Measurements from ENCODE around the gene L1CAM. TPM values are rescaled to one million over a fixed set of nuclear protein-coding genes. Genes with fewer than 3 reads are reported as not detected.

The L1CAM gene
- total and polyA plus RNA-seq, 2 experiments from 2014 or later, result 0.33 to 0.69 TPM

- DNase-seq (ENCODE audit: low spot score), result no peak
- Histone ChIP-seq H3K9me2 (replicated peaks; ENCODE audit: insufficient read depth) (no peaks in the 10 kb centered on the region), H4K20me1 (ENCODE audit: insufficient read depth, poor library complexity, severe bottlenecking) (no peaks in the 10 kb centered on the region), H3K4me3 (no peak overlapping the region), H3K79me2 (no peaks in the 10 kb centered on the region), H3K27ac (no peak overlapping the region), H3K36me3 (replicated peaks; ENCODE audit: insufficient read depth, low read depth) (no peaks in the 10 kb centered on the region), H3K4me1 (ENCODE audit: insufficient read depth) (no peaks in the 10 kb centered on the region), H3K4me2 (no peak overlapping the region), H3K27me3 (no peaks in the 10 kb centered on the region), H2AFZ (no peak overlapping the region), H3K9me3 (ENCODE audit: low read depth) (no peaks in the 10 kb centered on the region)
- no peak for TF ChIP-seq EZH2phosphoT487 (IDR thresholded peaks at IDR 0.05; ENCODE audit: low read depth, severe bottlenecking, unreplicated experiment)
- WGBS (ENCODE audit: low lambda C conversion rate, missing lambda C conversion rate), result 92% methylated on average over 21 of the region's 22 CpGs
Measured at GRCh38 chrX:153910446-153910845, 24.5 kb upstream of the L1CAM start.

GRCh38 chrX:153909980-153910360, 24.0 kb upstream of the L1CAM start:
- Histone ChIP-seq H2AFZ (no peak overlapping the region), H3K79me2 (no peaks in the 10 kb centered on the region), H3K36me3 (replicated peaks; ENCODE audit: insufficient read depth, low read depth) (no peaks in the 10 kb centered on the region), H4K20me1 (ENCODE audit: insufficient read depth, poor library complexity, severe bottlenecking) (no peaks in the 10 kb centered on the region), H3K27ac (no peak overlapping the region), H3K4me3 (no peak overlapping the region), H3K4me1 (ENCODE audit: insufficient read depth) (no peaks in the 10 kb centered on the region), H3K4me2 (no peak overlapping the region), H3K27me3 (no peaks in the 10 kb centered on the region), H3K9me3 (ENCODE audit: low read depth) (no peaks in the 10 kb centered on the region), H3K9me2 (replicated peaks; ENCODE audit: insufficient read depth) (no peaks in the 10 kb centered on the region)
- DNase-seq (ENCODE audit: low spot score), result no peak
- TF ChIP-seq CTCF (IDR thresholded peaks at IDR 0.05; ENCODE audit: poor library complexity) (no peak), EZH2 (IDR thresholded peaks at IDR 0.05; ENCODE audit: borderline replicate concordance) (no peak), EZH2phosphoT487 (IDR thresholded peaks at IDR 0.05; ENCODE audit: low read depth, severe bottlenecking, unreplicated experiment) (no peak)
- WGBS (ENCODE audit: low lambda C conversion rate, missing lambda C conversion rate), result 92% methylated on average over 21 of the region's 25 CpGs

GRCh38 chrX:153909024-153909979, 23.3 kb upstream of the L1CAM start:
- no peak overlapping the region for H2AFZ ChIP-seq
- no peaks in the 10 kb centered on the region for H3K4me1 ChIP-seq (ENCODE audit: insufficient read depth)
- TF ChIP-seq EZH2phosphoT487 (IDR thresholded peaks at IDR 0.05; ENCODE audit: low read depth, severe bottlenecking, unreplicated experiment) (no peak), CTCF (IDR thresholded peaks at IDR 0.05; ENCODE audit: poor library complexity) (no peak), EZH2 (IDR thresholded peaks at IDR 0.05; ENCODE audit: borderline replicate concordance) (no peak)
- no peaks in the 10 kb centered on the region for H4K20me1 ChIP-seq (ENCODE audit: insufficient read depth, poor library complexity, severe bottlenecking)
- no peaks in the 10 kb centered on the region for H3K36me3 ChIP-seq (replicated peaks; ENCODE audit: insufficient read depth, low read depth)
- no peak overlapping the region for H3K4me3 ChIP-seq
- H3K9me2 ChIP-seq (replicated peaks; ENCODE audit: insufficient read depth), result no peaks in the 10 kb centered on the region
- no peak for DNase-seq (ENCODE audit: low spot score)
- H3K4me2 ChIP-seq, result no peak overlapping the region
- 82% methylated on average over 24 of the region's 37 CpGs for WGBS (ENCODE audit: low lambda C conversion rate, missing lambda C conversion rate)
- H3K79me2 ChIP-seq, result no peaks in the 10 kb centered on the region
- H3K27me3 ChIP-seq, result no peaks in the 10 kb centered on the region
- H3K27ac ChIP-seq, result no peak overlapping the region
- H3K9me3 ChIP-seq (ENCODE audit: low read depth), result no peaks in the 10 kb centered on the region

GRCh38 chrX:153908219-153908860, 22.4 kb upstream of the L1CAM start:
- H3K4me3 ChIP-seq, result no peak overlapping the region

More at GRCh38 chrX:153908219-153908860, 22.4 kb upstream of the L1CAM start:
- no peaks in the 10 kb centered on the region for H3K9me3 ChIP-seq (ENCODE audit: low read depth)
- no peaks in the 10 kb centered on the region for H3K36me3 ChIP-seq (replicated peaks; ENCODE audit: insufficient read depth, low read depth)
- no peaks in the 10 kb centered on the region for H3K9me2 ChIP-seq (replicated peaks; ENCODE audit: insufficient read depth)
- no peaks in the 10 kb centered on the region for H3K4me1 ChIP-seq (ENCODE audit: insufficient read depth)
- TF ChIP-seq EZH2 (IDR thresholded peaks at IDR 0.05; ENCODE audit: borderline replicate concordance) (no peak), EZH2phosphoT487 (IDR thresholded peaks at IDR 0.05; ENCODE audit: low read depth, severe bottlenecking, unreplicated experiment) (no peak), CTCF (IDR thresholded peaks at IDR 0.05; ENCODE audit: poor library complexity) (no peak)
- no peaks in the 10 kb centered on the region for H3K79me2 ChIP-seq
- H3K27ac ChIP-seq, result no peak overlapping the region
- H4K20me1 ChIP-seq (ENCODE audit: insufficient read depth, poor library complexity, severe bottlenecking), result no peaks in the 10 kb centered on the region
- no peak for DNase-seq (ENCODE audit: low spot score)
- 90% methylated on average over 17 of the region's 23 CpGs for WGBS (ENCODE audit: low lambda C conversion rate, missing lambda C conversion rate)
- no peak overlapping the region for H2AFZ ChIP-seq
- no peak overlapping the region for H3K4me2 ChIP-seq
- H3K27me3 ChIP-seq, result no peaks in the 10 kb centered on the region
